ENCODE measurements around the gene CATSPERZ.
A peak's percentile ranks its signal among the peaks of the same experiment; 100 is the strongest.

The CATSPERZ gene

GRCh38 chr11:64341429-64341828, 41.3 kb downstream of the CATSPERZ start:
- no peak for DNase-seq (ENCODE audit: low read depth in 2 of 2)

GRCh38 chr11:64341851-64342791, 42.0 kb downstream of the CATSPERZ start:
- peak; percentile 73 to 76 for DNase-seq (ENCODE audit: low read depth in 2 of 2)

GRCh38 chr11:64342869-64343745, 42.9 kb downstream of the CATSPERZ start:
- DNase-seq (ENCODE audit: low read depth in 2 of 2): no peak

GRCh38 chr11:64343767-64344559, 43.8 kb downstream of the CATSPERZ start:
- no peak for DNase-seq (ENCODE audit: low read depth in 2 of 2)

GRCh38 chr11:64344787-64345186, 44.6 kb downstream of the CATSPERZ start:
- no peak for DNase-seq (ENCODE audit: low read depth in 2 of 2)

GRCh38 chr11:64347193-64347867, 47.2 kb downstream of the CATSPERZ start:
- DNase-seq (ENCODE audit: low read depth in 2 of 2): no peak

- no peak for DNase-seq (ENCODE audit: low read depth in 2 of 2)
Observed at GRCh38 chr11:64348383-64349024, 48.3 kb downstream of the CATSPERZ start.

- DNase-seq (ENCODE audit: low read depth in 2 of 2): no peak
Observed at GRCh38 chr11:64349025-64349387, 48.8 kb downstream of the CATSPERZ start.

- DNase-seq (ENCODE audit: low read depth in 2 of 2): no peak
Observed at GRCh38 chr11:64349404-64349803, 49.2 kb downstream of the CATSPERZ start.

- no peak for DNase-seq (ENCODE audit: low read depth in 2 of 2)
Observed at GRCh38 chr11:64351136-64351631, 51.0 kb downstream of the CATSPERZ start.

- DNase-seq (ENCODE audit: low read depth in 2 of 2): no peak
Observed at GRCh38 chr11:64352099-64352994, 52.2 kb downstream of the CATSPERZ start.

- no peak for DNase-seq (ENCODE audit: low read depth in 2 of 2)
Observed at GRCh38 chr11:64352995-64353714, 53.0 kb downstream of the CATSPERZ start.

- DNase-seq (ENCODE audit: low read depth in 2 of 2): no peak
Observed at GRCh38 chr11:64353715-64354506, 53.8 kb downstream of the CATSPERZ start.
